Ovary (tissue), 3 donors: ENCODE results near the gene USP16.

Experiments used
- POLR2A ChIP-seq: fragments of 450-650 bp; IDR thresholded peaks from one replicate; pipeline ENCODE4 v1.6.1; 2017; ENCODE audit warnings: antibody characterized with exemption, mild to moderate bottlenecking, moderate library complexity
- TF ChIP-seq, protein P1 (sequence below), 3 donors: fragments of 450-650 bp in 2 of 3; fragments of 200-600 bp in 1 of 3; IDR thresholded peaks; one replicate each; pipeline versions ENCODE4 v1.5.1 to v1.8.0; 2016 to 2022; ENCODE audit warnings: antibody characterized with exemption in 3 of 3, mild to moderate bottlenecking in 1 of 3
- donor health status: DM: no; HTN: no; CAD: no.

DNA sequence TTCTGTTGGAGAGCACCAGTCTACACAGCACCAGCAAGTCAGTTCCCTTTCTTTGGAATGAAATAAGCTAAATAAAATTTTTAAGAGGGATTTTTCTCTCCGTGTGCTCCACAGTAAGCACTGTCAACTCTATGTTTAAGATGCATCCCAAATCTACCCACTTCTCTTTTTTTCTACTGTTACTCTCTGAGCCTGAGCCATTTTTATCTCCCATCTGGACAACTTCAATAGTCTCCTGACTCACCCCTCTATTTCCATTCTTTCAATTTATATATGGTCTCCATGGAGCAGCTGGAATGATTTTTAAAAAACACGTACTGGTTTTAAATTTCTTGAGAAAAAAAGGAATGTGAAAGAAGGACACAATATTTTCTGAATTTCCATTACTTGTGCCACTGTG, 73.7 kb downstream of the USP16 start:
- TF ChIP-seq, protein P1, sequence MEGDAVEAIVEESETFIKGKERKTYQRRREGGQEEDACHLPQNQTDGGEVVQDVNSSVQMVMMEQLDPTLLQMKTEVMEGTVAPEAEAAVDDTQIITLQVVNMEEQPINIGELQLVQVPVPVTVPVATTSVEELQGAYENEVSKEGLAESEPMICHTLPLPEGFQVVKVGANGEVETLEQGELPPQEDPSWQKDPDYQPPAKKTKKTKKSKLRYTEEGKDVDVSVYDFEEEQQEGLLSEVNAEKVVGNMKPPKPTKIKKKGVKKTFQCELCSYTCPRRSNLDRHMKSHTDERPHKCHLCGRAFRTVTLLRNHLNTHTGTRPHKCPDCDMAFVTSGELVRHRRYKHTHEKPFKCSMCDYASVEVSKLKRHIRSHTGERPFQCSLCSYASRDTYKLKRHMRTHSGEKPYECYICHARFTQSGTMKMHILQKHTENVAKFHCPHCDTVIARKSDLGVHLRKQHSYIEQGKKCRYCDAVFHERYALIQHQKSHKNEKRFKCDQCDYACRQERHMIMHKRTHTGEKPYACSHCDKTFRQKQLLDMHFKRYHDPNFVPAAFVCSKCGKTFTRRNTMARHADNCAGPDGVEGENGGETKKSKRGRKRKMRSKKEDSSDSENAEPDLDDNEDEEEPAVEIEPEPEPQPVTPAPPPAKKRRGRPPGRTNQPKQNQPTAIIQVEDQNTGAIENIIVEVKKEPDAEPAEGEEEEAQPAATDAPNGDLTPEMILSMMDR (IDR thresholded peaks at IDR 0.05) = no peak
- TF ChIP-seq POLR2A = no peak
